Stimulated activated CD4-positive, alpha-beta T cell treated with anti-CD3 and anti-CD28 coated beads, TNF-alpha, amount 100 ng/mL, for 24 hours (primary cell): ENCODE data around the gene DIPK2B.

ENCODE experiments used
- DNase-seq, 3 experiments: peaks; one replicate each; pipeline ENCODE4 v3.0.0-alpha.2; 2020; ENCODE audit warnings: low read depth in 3 of 3

Gene DIPK2B

GRCh38 chrX:45200741-45201234, at the start of gene DIPK2B:
TSS of gene DIPK2B (minus strand) at chrX:45200876. CDS start at chrX:45200826, 50 bp downstream.
- no peak for DNase-seq

GRCh38 chrX:45240301-45240700, 39.6 kb upstream of the DIPK2B start:
- no peak for DNase-seq

- DNase-seq: no peak
Measured at GRCh38 chrX:45238489-45238888, 37.8 kb upstream of the DIPK2B start.

DNA sequence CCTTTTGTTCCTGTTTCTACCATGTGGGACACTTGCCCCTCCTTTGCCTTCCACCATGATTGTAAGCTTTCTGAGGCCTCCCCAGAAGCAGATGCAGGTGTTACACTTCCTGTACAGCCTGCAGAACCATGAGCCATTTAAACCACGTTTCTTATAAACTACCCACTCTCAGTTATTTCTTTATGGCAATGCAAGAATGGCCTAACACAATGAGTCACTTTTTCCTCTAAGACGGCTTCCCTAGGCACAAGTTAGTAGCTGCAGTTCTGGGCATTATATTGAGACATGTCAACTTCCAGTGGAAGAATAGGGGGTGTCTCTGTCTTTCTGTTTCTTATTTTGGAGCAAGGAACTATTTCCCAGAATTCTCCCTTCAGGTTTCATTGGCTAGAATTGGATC, 32.9 kb upstream of the DIPK2B start:
- DNase-seq: no peak

DNA sequence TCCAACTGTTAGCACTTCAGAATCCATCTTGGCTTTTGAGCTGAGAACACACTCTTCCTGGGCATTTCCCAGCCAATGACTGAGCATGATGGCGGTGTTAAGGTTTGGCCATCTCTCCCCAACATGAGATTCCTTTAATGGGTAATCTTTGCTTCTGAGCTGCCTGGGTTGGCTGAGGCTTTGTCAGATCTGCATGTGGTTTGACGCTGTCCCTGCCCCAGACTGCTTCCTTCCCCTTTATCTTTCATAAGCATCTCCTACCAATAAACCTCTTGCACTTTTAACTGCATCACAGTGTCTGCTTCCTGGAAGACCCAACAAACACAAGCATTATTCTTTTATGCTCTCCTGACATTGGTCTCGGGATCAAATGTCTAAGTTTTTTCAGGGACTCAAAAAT, 31.5 kb upstream of the DIPK2B start:
- no peak for DNase-seq

GRCh38 chrX:45230410-45230809, 29.7 kb upstream of the DIPK2B start:
- no peak for DNase-seq

GRCh38 chrX:45229348-45229747, 28.7 kb upstream of the DIPK2B start:
- no peak for DNase-seq

GRCh38 chrX:45228126-45228525, 27.4 kb upstream of the DIPK2B start:
- no peak for DNase-seq

DNA sequence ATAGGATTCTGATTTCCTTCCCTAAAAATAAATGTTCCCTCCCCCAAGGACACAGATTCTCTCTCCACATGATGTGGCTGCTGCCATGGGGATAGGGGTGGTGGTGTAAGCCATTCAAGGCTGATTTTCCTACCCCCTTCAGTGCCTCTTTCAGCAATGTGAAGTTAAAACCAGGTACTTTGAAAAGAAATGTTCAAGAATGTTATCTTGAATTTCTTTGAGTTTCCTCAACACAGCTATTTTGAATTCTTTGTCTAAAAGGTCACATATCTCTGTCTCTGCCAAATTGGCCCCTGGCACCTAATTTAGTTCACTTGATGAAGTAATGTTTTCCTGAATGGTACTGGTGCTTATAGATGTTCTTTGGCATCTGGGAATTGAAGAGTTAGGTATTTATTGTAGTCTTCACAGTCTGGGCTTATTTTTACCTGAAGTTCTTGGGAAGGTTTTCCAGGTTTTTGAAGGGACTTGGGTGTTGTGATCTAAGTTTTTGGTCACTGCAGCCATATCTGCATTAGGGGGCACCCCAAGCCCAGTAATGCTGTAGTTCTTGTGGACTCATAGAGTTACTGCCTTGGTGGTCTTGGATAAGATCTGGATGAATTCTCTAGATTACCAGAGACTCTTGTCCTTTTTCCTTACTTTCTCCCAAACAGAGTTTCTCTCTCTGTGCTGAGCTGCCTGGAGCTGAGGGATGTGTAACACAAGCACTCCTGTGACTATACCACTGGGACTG, 7.6 kb upstream of the DIPK2B start:
- no peak for DNase-seq

DNA sequence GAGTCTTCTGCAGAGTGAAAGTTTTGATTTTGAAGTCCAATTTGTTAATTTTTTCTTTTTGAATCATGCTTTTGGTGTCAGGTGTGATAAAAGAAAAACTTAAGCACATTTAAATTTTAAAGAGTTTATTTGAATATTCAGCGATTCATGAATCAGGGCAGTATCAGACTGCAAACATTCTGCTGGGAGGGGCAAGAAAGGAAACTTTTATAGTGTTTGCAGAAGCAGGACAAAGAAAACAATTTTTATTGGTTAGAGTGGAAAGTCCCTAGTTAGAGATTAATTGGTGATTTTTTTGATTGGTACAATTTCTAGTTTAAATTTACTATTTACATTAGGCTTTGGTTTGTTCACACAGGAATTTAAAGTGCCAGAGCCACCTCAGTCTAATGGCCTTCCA, 1.5 kb upstream of the DIPK2B start:
- no peak for DNase-seq

DNA sequence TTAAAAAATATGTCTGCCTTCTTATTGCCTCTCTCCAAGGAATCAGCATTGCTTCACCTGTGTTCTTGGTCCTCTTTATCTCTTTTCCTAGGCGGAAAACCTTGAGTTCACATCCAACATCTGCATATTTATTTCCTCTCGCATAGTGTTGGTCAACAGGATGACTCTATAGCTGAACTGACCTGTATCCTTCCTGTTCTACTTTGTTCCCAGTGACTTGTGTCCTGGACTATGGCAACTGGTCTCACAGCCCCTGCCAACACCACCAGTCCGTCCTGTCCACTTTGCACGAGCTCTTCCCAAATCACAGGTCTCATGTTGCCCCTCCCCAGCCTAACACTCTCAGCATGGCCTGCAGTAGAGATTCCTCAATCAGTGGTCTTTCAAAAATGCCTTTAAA, 2.0 kb downstream of the DIPK2B start:
- DNase-seq: no peak

- no peak for DNase-seq
Measured at GRCh38 chrX:45198301-45198700, 2.4 kb downstream of the DIPK2B start.

DNA sequence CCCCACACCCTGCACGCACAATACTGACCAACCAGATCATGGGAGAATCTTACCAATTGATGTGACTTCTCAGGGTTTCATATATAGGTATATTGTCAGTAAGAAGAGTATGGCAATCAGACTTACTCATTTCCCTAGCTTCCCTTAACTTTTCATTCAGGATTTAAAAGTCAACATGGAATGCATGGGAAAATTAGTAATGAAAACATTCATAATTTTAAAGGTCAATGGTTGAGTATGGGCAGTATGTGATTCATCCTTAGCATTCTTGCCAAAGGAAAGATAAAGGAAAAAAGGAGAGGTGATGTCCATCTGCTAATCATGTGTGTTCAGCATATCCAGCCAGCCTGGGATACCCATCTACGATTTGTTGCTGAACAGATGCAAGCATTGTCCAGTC, 4.0 kb downstream of the DIPK2B start:
- DNase-seq: no peak

DNA sequence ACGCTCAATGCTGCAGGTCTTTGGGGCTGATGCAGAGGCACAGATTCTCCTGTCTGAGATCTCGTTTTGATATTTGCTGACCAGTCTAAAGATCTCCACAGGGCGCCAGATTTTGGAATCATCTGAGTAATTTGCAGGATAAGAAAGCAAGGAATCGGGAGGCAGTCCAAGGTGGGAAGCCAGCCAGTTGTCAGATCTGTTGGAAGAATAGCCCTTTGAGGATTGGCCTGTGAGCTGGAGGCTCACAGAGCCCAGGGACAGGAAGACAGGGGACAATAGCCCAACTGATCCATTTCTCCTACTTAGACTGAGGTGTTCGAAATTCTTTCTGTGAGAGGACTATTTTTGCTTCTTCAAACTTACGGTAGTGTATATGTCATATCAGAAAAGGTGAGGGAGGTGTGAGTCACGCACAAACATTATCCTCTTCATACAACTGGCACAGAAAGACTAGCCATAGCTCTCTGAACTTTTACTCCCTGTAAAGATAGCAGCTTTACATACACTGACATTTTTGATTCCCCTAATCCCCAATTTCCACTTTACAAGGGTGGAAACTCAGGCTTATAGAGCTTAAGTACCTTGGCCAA, 8.8 kb downstream of the DIPK2B start:
- no peak for DNase-seq

DNA sequence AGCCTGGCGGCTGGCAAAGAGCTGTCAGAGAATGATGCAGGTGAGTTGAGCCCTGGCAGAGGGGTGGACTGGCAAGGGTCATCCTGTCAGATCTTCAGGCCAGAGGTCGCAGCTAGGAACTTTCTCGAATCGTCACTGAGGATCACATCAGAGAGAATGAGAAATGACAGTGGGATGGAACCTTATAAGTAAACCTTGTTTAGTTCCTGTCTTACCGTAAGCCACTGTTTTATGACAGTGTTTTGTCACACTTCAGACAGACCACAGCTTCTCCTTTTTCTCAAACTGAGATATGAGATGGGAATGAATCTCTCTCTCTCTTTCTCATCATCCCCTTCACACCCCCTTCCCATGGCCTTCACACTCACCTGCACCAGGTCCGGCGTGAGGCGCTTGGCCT, 9.3 kb downstream of the DIPK2B start:
- DNase-seq: no peak

DNA sequence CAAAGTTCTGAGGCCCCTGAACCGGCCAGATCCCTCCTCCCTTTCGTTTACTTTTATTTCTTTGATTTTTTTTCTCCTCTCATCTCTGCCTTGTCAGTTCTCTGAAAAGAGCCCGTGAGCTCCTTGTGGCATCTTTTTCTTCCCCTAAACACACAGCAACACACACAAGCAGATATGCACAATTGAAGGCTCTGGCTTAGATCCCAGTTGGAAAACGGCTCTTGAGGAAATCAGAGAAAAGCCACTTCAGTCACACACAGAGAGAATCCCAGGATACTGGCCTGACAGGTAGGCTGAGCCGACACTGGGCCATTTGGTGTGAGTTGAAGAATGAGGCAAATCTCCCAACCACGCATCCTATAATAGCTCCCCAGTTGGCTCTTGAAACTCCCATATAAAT, 12.9 kb downstream of the DIPK2B start:
- no peak for DNase-seq

- DNase-seq: no peak
Measured at GRCh38 chrX:45186643-45187026, 14.0 kb downstream of the DIPK2B start.

- no peak for DNase-seq
Measured at GRCh38 chrX:45184211-45184610, 16.5 kb downstream of the DIPK2B start.

DNA sequence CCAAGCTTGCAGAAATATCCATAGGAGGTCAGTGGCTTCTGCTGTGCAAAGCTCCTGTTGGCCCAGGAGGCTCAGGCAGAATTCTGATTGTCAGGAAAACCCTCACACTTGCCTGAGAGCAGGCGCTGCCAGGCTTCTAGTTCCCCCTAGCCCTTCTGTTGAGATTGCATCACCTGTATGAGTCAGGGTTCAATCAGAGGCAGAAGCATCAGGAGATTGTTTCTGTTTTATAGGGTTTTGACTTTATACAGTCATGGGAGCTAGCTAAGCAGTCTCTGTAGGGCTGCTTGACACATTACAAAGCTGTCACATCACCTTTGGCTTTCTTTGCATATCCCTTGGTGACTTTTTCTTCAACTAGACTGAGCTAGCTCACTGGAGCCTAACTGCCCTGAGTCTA, 27.8 kb downstream of the DIPK2B start:
- no peak for DNase-seq

GRCh38 chrX:45166781-45167180, 33.9 kb downstream of the DIPK2B start:
- no peak for DNase-seq

GRCh38 chrX:45165726-45166125, 35.0 kb downstream of the DIPK2B start:
- no peak for DNase-seq

DNA sequence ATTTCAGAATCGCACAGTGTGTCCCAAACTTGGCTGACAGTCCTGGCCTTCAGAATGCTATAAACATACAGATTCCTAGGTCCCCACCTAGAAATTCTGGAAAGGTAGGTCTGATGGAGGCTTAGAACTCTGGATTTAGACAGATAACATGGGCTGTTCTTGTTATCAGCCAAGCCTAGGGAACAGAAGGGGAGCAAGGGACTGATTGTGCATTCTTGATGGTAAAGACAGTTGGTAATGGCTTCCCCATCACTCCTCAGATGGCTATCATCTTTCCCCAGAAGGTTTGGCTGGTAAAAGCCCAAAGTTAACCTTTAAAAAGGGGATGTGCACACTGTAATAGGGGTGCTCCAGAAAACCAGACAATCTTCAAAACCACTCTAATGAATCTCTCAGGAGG, 35.7 kb downstream of the DIPK2B start:
- DNase-seq: no peak

- DNase-seq: no peak
Measured at GRCh38 chrX:45164021-45164621, 36.6 kb downstream of the DIPK2B start.
